ENCODE measurements around the gene NEU4. TPM values are rescaled to one million over a fixed set of nuclear protein-coding genes. Genes with fewer than 3 reads are reported as not detected.
"Not testable (repeated sequence)": the region's sequence is repeated elsewhere in the genome, so short reads cannot be mapped to it uniquely, and the experiment has no call there.

Gene NEU4
- total RNA-seq, 4 donors from 2014 or later: 58.1 to 195 (median 93.9) TPM

DNA sequence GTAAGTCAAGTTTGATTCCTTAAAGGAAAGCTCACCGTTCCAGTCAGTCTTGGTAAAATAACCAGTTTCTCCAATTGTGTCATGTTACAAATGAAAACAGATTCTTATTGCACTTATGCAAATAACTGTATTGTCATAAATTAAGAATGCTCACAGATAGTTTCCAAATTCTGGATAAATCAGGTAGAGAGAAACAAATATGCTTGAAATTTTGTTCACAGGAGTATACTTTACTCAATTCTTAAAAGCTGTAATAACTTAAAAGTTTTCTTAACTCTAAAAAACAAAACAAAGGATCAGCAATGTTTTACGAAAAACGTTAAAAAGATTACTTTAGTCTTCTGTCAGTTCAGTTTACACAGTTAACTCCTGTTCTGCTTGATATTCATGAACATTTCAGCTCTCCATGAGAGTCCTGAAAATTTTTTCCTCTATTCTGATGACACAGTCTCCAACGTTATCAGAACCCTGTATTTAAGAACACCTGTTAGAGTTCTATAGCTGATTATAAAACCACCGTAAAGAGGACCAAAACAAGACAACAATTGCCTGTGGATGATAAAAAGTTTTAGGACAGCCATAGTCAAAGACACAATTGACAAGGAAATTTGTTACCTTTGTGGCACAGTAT, 27.9 kb upstream of the NEU4 start:
- TF ChIP-seq, protein P1, sequence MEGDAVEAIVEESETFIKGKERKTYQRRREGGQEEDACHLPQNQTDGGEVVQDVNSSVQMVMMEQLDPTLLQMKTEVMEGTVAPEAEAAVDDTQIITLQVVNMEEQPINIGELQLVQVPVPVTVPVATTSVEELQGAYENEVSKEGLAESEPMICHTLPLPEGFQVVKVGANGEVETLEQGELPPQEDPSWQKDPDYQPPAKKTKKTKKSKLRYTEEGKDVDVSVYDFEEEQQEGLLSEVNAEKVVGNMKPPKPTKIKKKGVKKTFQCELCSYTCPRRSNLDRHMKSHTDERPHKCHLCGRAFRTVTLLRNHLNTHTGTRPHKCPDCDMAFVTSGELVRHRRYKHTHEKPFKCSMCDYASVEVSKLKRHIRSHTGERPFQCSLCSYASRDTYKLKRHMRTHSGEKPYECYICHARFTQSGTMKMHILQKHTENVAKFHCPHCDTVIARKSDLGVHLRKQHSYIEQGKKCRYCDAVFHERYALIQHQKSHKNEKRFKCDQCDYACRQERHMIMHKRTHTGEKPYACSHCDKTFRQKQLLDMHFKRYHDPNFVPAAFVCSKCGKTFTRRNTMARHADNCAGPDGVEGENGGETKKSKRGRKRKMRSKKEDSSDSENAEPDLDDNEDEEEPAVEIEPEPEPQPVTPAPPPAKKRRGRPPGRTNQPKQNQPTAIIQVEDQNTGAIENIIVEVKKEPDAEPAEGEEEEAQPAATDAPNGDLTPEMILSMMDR (IDR thresholded peaks at IDR 0.05): no peak
- TF ChIP-seq EP300 (IDR thresholded peaks at IDR 0.05; ENCODE audit: low read depth): no peak
- no peak for TF ChIP-seq POLR2A (IDR thresholded peaks at IDR 0.05)
- TF ChIP-seq POLR2AphosphoS5 (IDR thresholded peaks at IDR 0.05): no peak

DNA sequence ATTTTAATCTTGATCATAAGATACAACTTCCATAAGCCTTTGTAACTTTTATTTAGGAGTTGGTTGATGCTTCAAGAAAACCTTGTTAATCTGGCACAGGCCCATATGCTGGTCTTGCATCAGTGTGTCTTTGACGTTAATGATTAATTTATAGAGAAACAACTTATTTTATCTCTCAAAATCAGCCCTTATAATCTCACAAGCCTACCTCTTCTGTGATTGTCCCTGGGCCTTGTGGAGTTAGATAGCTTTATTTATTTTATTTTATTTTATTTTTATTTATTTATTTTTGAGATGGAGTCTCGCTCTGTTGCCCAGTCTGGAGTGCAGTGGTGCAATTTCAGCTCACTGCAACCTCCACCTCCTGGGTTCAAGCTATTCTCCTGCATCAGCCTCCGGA, 26.9 kb upstream of the NEU4 start:
- H3K36me3 ChIP-seq; H3K9me3 ChIP-seq; in situ Hi-C loops (cut with MboI; ENCODE audit: low pct_ligation_motif_present in 1 of 4, low pct_unique_long_range_greater_than_20kb in 1 of 4, low sequenced_read_pairs in 3 of 4); H3K27ac ChIP-seq; H3K4me3 ChIP-seq; H3K4me1 ChIP-seq; intact Hi-C loops (cut with DNase I; ENCODE audit: low total_unique reads); DNase-seq; H3K27me3 ChIP-seq: not testable (repeated sequence)
- WGBS, 2 donors (ENCODE audit: low coverage in 1 of 2): 80 to 92% methylated on average over 1 to 3 of the region's 3 CpGs

More for the DNA sequence above, 27.9 kb upstream of the NEU4 start:
- H3K27me3 ChIP-seq: no peaks in the 10 kb centered on the region
- DNase-seq: no peak
- no peak overlapping the region for H3K27ac ChIP-seq
- intact Hi-C loops (cut with DNase I; ENCODE audit: low total_unique reads) (no loop called here), in situ Hi-C loops (cut with MboI; ENCODE audit: low pct_ligation_motif_present in 1 of 4, low pct_unique_long_range_greater_than_20kb in 1 of 4, low sequenced_read_pairs in 3 of 4) (no loop called here)
- H3K4me1 ChIP-seq: peaks cover 0 to 8% (median 3%) of the 10 kb centered on the region in 4 donors
- peaks cover 0 to 3% of the 10 kb centered on the region in 2 donors for H3K9me3 ChIP-seq
- no peak overlapping the region for H3K4me3 ChIP-seq
- WGBS, 2 donors (ENCODE audit: low coverage in 1 of 2): 62 to 71% methylated on average over 5 of the region's 5 CpGs
- no peaks in the 10 kb centered on the region for H3K36me3 ChIP-seq

DNA sequence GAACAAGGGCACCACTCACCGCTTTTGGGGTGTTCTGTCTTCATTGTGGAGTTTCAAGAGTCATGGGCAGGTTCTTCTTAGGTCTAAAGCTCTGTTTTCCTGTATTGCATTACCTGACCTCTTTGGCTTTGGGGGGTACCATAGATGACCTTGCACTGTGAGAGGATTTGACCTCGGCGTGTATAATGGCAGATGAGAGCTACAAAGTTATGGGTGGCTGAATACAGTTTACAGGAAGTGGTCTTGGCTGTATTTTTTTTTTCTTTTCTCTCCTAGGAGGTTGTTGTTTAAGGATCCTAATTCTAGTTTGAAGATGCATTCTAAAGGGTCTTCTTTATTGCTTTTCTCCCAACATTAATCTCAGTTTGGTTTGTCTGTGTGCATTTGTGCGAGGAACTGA, 20.9 kb upstream of the NEU4 start:
- TF ChIP-seq, protein P1 (IDR thresholded peaks at IDR 0.05): no peak
- TF ChIP-seq EP300 (IDR thresholded peaks at IDR 0.05; ENCODE audit: low read depth) (no peak), POLR2A (IDR thresholded peaks at IDR 0.05) (no peak), POLR2AphosphoS5 (IDR thresholded peaks at IDR 0.05) (no peak)
- Histone ChIP-seq H3K27me3 (no peaks in the 10 kb centered on the region), H3K27ac (peak overlapping the region in 3 of 4 donors; percentile 44 to 59 (median 57)), H3K4me3 (no peak overlapping the region), H3K9me3 (no peaks in the 10 kb centered on the region), H3K36me3 (no peaks in the 10 kb centered on the region), H3K4me1 (peaks cover 0 to 46% (median 4%) of the 10 kb centered on the region in 4 donors)
- DNase-seq: no peak
- 73 to 83% methylated on average over 4 of the region's 4 CpGs for WGBS, 2 donors (ENCODE audit: low coverage in 1 of 2)
- in situ Hi-C loops (cut with MboI; ENCODE audit: low pct_ligation_motif_present in 1 of 4, low pct_unique_long_range_greater_than_20kb in 1 of 4, low sequenced_read_pairs in 3 of 4) (no loop called here), intact Hi-C loops (cut with DNase I; ENCODE audit: low total_unique reads) (no loop called here)

DNA sequence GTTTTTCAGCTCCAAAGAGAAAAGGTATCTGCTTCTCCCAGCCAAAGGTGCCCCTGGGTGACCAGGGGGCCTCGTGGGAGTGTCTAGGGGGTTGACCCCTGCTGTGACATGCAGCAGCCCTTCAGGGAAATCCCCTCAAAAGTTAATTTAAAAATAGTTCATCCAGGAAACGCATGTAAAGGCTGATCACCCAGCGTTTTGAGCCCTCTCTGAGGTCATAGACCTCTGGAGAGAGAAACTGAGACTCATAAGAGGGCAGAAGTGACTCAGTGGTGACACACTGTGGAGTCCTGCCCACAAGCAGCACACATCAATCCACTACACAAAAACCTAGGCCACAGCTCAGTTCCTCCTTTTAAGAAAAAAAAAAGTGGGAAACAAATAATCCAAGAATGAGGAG, 20.4 kb upstream of the NEU4 start:
- peak; percentile 11 for DNase-seq

DNA sequence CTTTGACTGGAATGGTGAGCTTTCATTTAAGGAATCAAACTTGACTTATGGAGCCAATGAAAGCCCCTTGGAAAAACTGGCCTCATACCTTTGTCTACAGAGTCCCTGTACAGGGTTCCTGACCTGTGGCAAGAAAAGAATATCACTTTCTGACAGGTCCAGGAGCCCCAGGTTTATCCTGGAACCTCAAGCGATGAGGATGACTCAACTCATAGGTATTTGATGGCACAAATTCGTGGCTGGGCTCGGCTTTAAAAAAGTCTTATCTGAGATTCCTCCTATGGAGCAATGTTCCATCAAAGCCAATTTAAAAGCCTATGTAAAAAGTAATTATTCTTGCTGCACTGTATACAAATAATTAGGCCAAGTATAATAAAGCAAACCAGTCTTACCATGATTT, 17.6 kb upstream of the NEU4 start:
- DNase-seq: peak; percentile 31
- WGBS, 2 donors (ENCODE audit: low coverage in 1 of 2): 28 to 32% methylated on average over 3 of the region's 3 CpGs
- H3K9me3 ChIP-seq; in situ Hi-C loops (cut with MboI; ENCODE audit: low pct_ligation_motif_present in 1 of 4, low pct_unique_long_range_greater_than_20kb in 1 of 4, low sequenced_read_pairs in 3 of 4); intact Hi-C loops (cut with DNase I; ENCODE audit: low total_unique reads); H3K27me3 ChIP-seq; H3K4me3 ChIP-seq; H3K36me3 ChIP-seq: not testable (repeated sequence)
- Histone ChIP-seq H3K4me1 (peaks cover 14 to 69% (median 26%) of the 10 kb centered on the region in 4 donors), H3K27ac (peak overlapping the region in 3 of 4 donors; percentile 17 to 57 (median 29))

More for the DNA sequence above, 20.4 kb upstream of the NEU4 start:
- WGBS, 2 donors (ENCODE audit: low coverage in 1 of 2): 19% methylated on average over 3 of the region's 3 CpGs; no CpG with 5 or more reads in 1 of the 2 donors
- H3K4me3 ChIP-seq: no peak overlapping the region
- peak overlapping the region in 3 of 4 donors; percentile 44 to 59 (median 57) for H3K27ac ChIP-seq
- no peaks in the 10 kb centered on the region for H3K9me3 ChIP-seq
- intact Hi-C loops (cut with DNase I; ENCODE audit: low total_unique reads): no loop called here
- no peaks in the 10 kb centered on the region for H3K36me3 ChIP-seq
- in situ Hi-C loops (cut with MboI; ENCODE audit: low pct_ligation_motif_present in 1 of 4, low pct_unique_long_range_greater_than_20kb in 1 of 4, low sequenced_read_pairs in 3 of 4): no loop called here
- H3K27me3 ChIP-seq: no peaks in the 10 kb centered on the region
- H3K4me1 ChIP-seq: peaks cover 0 to 46% (median 4%) of the 10 kb centered on the region in 4 donors
- TF ChIP-seq, protein P1 (IDR thresholded peaks at IDR 0.05): no peak
- no peak for TF ChIP-seq POLR2AphosphoS5 (IDR thresholded peaks at IDR 0.05)
- no peak for TF ChIP-seq POLR2A (IDR thresholded peaks at IDR 0.05)
- no peak for TF ChIP-seq EP300 (IDR thresholded peaks at IDR 0.05; ENCODE audit: low read depth)

Data from transverse colon (tissue), 4 donors.